ENCODE measurements around the gene ACSS3.

Gene ACSS3

GRCh38 chr12:81295251-81295650 is 217.4 kb downstream of the ACSS3 start:
- no peaks in the 10 kb centered on the region for H3K4me1 ChIP-seq (ENCODE audit: insufficient read depth, poor library complexity, severe bottlenecking)
- TF ChIP-seq CTCF (IDR thresholded peaks at IDR 0.05; ENCODE audit: poor library complexity, severe bottlenecking), result no peak
- no peak overlapping the region for H3K27ac ChIP-seq (ENCODE audit: poor library complexity, severe bottlenecking)
- H3K27me3 ChIP-seq (ENCODE audit: insufficient read depth, poor library complexity, severe bottlenecking), result peaks cover 1% of the 10 kb centered on the region
- no peak for ATAC-seq (ENCODE audit: low read depth)
- H3K4me3 ChIP-seq (ENCODE audit: severe bottlenecking), result no peak overlapping the region
- DNase-seq (ENCODE audit: low spot score), result no peak
- no peaks in the 10 kb centered on the region for H3K36me3 ChIP-seq (ENCODE audit: low read depth)
- no peaks in the 10 kb centered on the region for H3K9me3 ChIP-seq (ENCODE audit: severe bottlenecking)

GRCh38 chr12:81296556-81297305 is 218.9 kb downstream of the ACSS3 start:
- DNase-seq (ENCODE audit: low spot score), result no peak
- H3K27ac ChIP-seq (ENCODE audit: poor library complexity, severe bottlenecking), result no peak overlapping the region

GRCh38 chr12:81297601-81298000 is 219.7 kb downstream of the ACSS3 start:
- H3K4me1 ChIP-seq (ENCODE audit: insufficient read depth, poor library complexity, severe bottlenecking), result no peaks in the 10 kb centered on the region
- ATAC-seq (ENCODE audit: low read depth) (no peak), DNase-seq (ENCODE audit: low spot score) (no peak)
- no peaks in the 10 kb centered on the region for H3K36me3 ChIP-seq (ENCODE audit: low read depth)
- no peaks in the 10 kb centered on the region for H3K9me3 ChIP-seq (ENCODE audit: severe bottlenecking)
- H3K27me3 ChIP-seq (ENCODE audit: insufficient read depth, poor library complexity, severe bottlenecking), result no peaks in the 10 kb centered on the region
- H3K4me3 ChIP-seq (ENCODE audit: severe bottlenecking), result no peak overlapping the region
- no peak overlapping the region for H3K27ac ChIP-seq (ENCODE audit: poor library complexity, severe bottlenecking)
- no peak for TF ChIP-seq CTCF (IDR thresholded peaks at IDR 0.05; ENCODE audit: poor library complexity, severe bottlenecking)

More at GRCh38 chr12:81296556-81297305, 218.9 kb downstream of the ACSS3 start:
- Histone ChIP-seq H3K27me3 (ENCODE audit: insufficient read depth, poor library complexity, severe bottlenecking) (no peaks in the 10 kb centered on the region), H3K9me3 (ENCODE audit: severe bottlenecking) (no peaks in the 10 kb centered on the region), H3K4me1 (ENCODE audit: insufficient read depth, poor library complexity, severe bottlenecking) (no peaks in the 10 kb centered on the region), H3K36me3 (ENCODE audit: low read depth) (no peaks in the 10 kb centered on the region), H3K4me3 (ENCODE audit: severe bottlenecking) (no peak overlapping the region)
- no peak for TF ChIP-seq CTCF (IDR thresholded peaks at IDR 0.05; ENCODE audit: poor library complexity, severe bottlenecking)
- ATAC-seq (ENCODE audit: low read depth), result peak; percentile 27; the same call in 1 of the 3 replicates

- Histone ChIP-seq H3K36me3 (ENCODE audit: low read depth) (no peaks in the 10 kb centered on the region), H3K9me3 (ENCODE audit: severe bottlenecking) (no peaks in the 10 kb centered on the region), H3K4me1 (ENCODE audit: insufficient read depth, poor library complexity, severe bottlenecking) (no peaks in the 10 kb centered on the region), H3K4me3 (ENCODE audit: severe bottlenecking) (no peak overlapping the region), H3K27me3 (ENCODE audit: insufficient read depth, poor library complexity, severe bottlenecking) (no peaks in the 10 kb centered on the region), H3K27ac (ENCODE audit: poor library complexity, severe bottlenecking) (no peak overlapping the region)
- no peak for TF ChIP-seq CTCF (IDR thresholded peaks at IDR 0.05; ENCODE audit: poor library complexity, severe bottlenecking)
- DNase-seq (ENCODE audit: low spot score), result no peak
- ATAC-seq (ENCODE audit: low read depth), result no peak
Measured at GRCh38 chr12:81300454-81300853, 222.6 kb downstream of the ACSS3 start.

- Histone ChIP-seq H3K27me3 (ENCODE audit: insufficient read depth, poor library complexity, severe bottlenecking) (no peaks in the 10 kb centered on the region), H3K4me3 (ENCODE audit: severe bottlenecking) (no peak overlapping the region), H3K27ac (ENCODE audit: poor library complexity, severe bottlenecking) (no peak overlapping the region), H3K9me3 (ENCODE audit: severe bottlenecking) (no peaks in the 10 kb centered on the region), H3K36me3 (ENCODE audit: low read depth) (no peaks in the 10 kb centered on the region), H3K4me1 (ENCODE audit: insufficient read depth, poor library complexity, severe bottlenecking) (no peaks in the 10 kb centered on the region)
- DNase-seq (ENCODE audit: low spot score) (no peak), ATAC-seq (ENCODE audit: low read depth) (no peak)
- no peak for TF ChIP-seq CTCF (IDR thresholded peaks at IDR 0.05; ENCODE audit: poor library complexity, severe bottlenecking)
Measured at GRCh38 chr12:81303935-81304334, 226.1 kb downstream of the ACSS3 start.

Data from RWPE2 (cell line).